GM21576 (cell line): ENCODE results near the gene PSG2.
"Not testable (repeated sequence)": the region's sequence is repeated elsewhere in the genome, so short reads cannot be mapped to it uniquely, and the experiment has no call there.

ENCODE experiments used
- ATAC-seq: cut with Tn5 transposase; IDR thresholded peaks from one replicate; pipeline ENCODE4 v1.9.1; 2021; ENCODE audit warnings: mild to moderate bottlenecking, moderate library complexity; ENCODE audit not compliant: unreplicated experiment

The PSG2 gene

GRCh38 chr19:43082601-43083000 lies at the start of gene PSG2:
Gene PSG2, minus strand, starts transcription at chr19:43082701. Its CDS starts 132 bp downstream, at chr19:43082569.
- not testable (repeated sequence) for ATAC-seq

- not testable (repeated sequence) for ATAC-seq
Observed at GRCh38 chr19:43131281-43131842, 48.9 kb upstream of the PSG2 start.

GRCh38 chr19:43129197-43129596 lies 46.7 kb upstream of the PSG2 start:
- not testable (repeated sequence) for ATAC-seq

- not testable (repeated sequence) for ATAC-seq
Observed at GRCh38 chr19:43127336-43127735, 44.8 kb upstream of the PSG2 start.

- no peak for ATAC-seq
Observed at GRCh38 chr19:43126720-43127119, 44.2 kb upstream of the PSG2 start.

- ATAC-seq = no peak
Observed at GRCh38 chr19:43124360-43124759, 41.9 kb upstream of the PSG2 start.

GRCh38 chr19:43120433-43121026 lies 38.0 kb upstream of the PSG2 start:
- ATAC-seq = not testable (repeated sequence)

- ATAC-seq = not testable (repeated sequence)
Observed at GRCh38 chr19:43119526-43119925, 37.0 kb upstream of the PSG2 start.

GRCh38 chr19:43116421-43116820 lies 33.9 kb upstream of the PSG2 start:
- ATAC-seq = not testable (repeated sequence)

- not testable (repeated sequence) for ATAC-seq
Observed at GRCh38 chr19:43115548-43115947, 33.0 kb upstream of the PSG2 start.

GRCh38 chr19:43115064-43115463 lies 32.6 kb upstream of the PSG2 start:
- ATAC-seq = not testable (repeated sequence)

GRCh38 chr19:43114626-43115025 lies 32.1 kb upstream of the PSG2 start:
- not testable (repeated sequence) for ATAC-seq

- ATAC-seq = not testable (repeated sequence)
Observed at GRCh38 chr19:43107401-43107800, 24.9 kb upstream of the PSG2 start.

- no peak for ATAC-seq
Observed at GRCh38 chr19:43105496-43105895, 23.0 kb upstream of the PSG2 start.

GRCh38 chr19:43104215-43104850 lies 21.8 kb upstream of the PSG2 start:
- not testable (repeated sequence) for ATAC-seq

- no peak for ATAC-seq
Observed at GRCh38 chr19:43101950-43102349, 19.4 kb upstream of the PSG2 start.

- not testable (repeated sequence) for ATAC-seq
Observed at GRCh38 chr19:43098416-43098815, 15.9 kb upstream of the PSG2 start.

GRCh38 chr19:43087702-43088340 lies 5.3 kb upstream of the PSG2 start:
- not testable (repeated sequence) for ATAC-seq

- not testable (repeated sequence) for ATAC-seq
Observed at GRCh38 chr19:43085796-43086530, 3.5 kb upstream of the PSG2 start.

GRCh38 chr19:43084196-43084832 lies 1.8 kb upstream of the PSG2 start:
- ATAC-seq = not testable (repeated sequence)
